NAMALWA (cell line): ENCODE results near the gene RNF213.
"Not testable (repeated sequence)": the region's sequence is repeated elsewhere in the genome, so short reads cannot be mapped to it uniquely, and the experiment has no call there.

Source experiments
- DNase-seq: peaks from one replicate; pipeline ENCODE4 v3.0.0-alpha.2; 2015; ENCODE audit warnings: low spot score

The RNF213 gene

DNA sequence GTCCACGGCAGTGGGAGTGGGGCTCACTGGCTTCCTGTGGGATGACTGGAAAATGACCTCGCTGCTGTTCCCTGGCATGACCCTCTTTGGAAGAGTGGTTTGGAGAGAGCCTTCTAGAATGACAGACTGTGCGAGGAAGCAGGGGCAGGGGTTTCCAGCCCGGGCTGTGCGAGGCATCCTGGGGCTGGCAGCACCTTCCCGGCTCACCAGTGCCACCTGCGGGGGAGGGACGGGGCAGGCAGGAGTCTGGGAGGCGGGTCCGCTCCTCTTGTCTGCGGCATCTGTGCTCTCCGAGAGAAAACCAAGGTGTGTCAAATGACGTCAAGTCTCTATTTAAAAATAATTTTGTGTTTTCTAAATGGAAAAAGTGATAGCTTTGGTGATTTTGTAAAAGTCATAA, 7.8 kb upstream of the RNF213 start:
- DNase-seq = peak; percentile 87

DNA sequence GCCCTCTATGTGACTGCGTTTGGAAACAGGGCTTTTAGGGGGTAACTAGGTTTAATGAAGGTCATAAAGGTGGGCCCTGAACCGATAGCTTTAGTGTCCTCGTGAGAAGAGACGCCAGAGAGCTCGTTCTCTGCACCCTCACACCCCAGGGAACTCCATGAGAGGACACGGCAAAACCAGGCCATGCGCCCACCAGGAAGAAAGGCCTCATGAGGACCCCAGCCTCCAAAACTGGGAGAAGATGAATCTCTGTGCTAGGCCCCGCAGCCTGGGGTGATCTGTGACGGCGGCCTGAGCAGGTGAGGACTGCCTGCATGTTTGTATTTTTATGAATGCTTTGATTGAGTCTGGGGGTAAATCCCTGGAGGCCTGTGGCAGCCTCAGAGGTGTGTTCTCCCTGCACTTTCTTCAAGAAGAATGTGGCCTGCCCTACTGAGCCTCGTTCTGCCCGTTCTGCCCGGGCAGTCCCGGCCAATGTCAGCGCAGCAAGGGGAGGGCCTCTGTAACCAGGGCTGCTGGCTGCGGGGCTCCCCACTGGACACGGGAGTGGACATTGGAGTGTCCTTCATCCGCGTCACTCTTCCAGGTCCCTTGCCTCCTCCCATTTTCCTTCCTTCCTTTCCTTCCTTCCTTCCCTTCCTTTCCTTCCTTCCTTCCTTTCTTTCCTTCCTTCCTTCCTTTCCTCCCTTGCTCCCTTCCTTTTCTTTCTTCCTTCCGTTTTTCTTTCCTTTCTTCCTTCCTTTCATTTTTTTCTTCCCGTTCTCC, 6.8 kb upstream of the RNF213 start:
- no peak for DNase-seq

- peak; percentile 32 for DNase-seq
Measured at GRCh38 chr17:80254396-80255251, 6.0 kb upstream of the RNF213 start.

DNA sequence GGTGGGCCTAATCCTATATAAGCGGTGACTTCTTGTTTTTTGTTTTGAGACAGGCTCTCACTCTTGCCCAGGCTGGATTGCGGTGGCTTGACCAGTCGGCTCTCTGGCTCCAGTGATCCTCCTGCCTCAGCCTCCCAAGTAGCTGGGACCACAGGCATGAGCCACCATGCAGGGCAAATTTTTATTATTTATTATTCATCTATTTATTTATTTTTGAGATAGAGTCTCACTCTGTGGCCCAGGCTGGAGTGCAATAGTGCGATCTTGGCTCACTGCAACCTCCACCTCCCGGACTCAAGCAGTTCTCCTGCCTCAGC, 4.7 kb upstream of the RNF213 start:
- DNase-seq = no peak

- no peak for DNase-seq
Measured at GRCh38 chr17:80257716-80258213, 2.9 kb upstream of the RNF213 start.

DNA sequence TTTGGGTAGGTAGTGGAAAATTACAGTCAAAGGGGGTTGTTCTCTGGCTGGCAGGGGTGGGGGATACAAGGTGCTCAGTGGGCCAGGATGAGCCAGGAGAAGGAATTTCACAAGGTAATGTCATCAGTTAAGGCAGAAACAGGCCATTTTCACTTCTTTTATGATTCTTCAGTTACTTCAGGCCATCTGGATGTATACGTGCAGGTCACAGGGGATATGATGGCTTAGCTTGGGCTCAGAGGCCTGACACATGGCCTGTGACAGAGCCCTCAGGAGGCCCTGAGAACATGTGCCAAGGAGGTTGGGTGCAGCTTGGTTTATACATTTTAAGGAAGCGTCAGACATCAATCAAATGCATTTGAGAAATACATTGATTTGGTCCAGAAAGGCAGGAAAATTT, 2.4 kb upstream of the RNF213 start:
- not testable (repeated sequence) for DNase-seq

DNA sequence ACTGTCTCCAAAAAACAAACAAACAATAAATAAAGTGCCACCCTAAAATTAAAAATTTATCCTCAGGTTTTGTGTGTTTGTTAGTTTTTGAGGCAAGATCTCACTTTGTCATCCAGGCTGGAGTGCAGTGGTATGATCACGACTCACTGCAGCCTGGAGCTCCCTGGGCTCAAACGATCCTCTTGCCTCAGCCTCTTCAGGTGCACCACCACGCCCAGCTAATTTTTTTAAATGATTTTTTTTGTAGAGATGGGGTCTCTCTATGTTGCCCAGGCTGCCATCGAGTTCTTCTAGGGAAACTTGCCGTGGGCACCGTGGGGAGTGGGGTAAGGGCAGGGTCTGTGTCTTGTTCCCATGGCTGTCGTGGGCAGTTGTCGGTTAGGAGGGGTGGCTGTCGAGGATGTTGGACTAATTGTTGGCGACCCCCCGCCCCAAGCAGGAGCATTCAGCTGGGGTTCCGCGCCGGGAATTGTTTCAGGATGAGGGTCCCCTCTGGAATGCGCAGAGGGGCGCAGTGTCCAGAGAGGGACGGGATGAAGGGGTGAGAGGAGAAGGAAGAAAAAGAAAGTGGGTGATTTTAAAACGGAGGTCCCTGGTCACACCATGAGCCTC, 1.1 kb upstream of the RNF213 start:
- DNase-seq = no peak

DNA sequence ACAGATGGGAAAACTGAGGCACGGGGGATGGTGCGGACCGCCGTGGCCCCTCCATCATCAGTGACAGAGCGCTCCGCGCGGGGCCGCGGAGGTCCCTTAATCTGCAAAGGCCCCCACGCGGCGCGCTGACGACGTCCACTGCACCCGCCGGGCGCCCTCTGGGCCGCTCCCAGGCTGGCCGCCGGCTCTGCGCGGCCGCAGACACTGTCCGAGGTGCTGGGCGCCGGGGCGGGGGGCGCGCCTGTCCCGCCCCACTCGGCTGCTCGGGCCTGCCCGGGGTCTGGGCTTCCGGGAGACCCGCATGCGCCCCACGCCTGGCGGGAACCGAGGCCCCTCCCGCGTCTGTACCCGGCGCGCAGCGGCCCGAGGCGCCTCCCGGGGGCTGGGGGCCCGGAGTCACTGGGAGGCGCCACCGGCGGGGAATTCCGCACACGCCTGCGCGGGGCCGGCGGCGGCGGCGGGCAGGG, 550 bp upstream of the RNF213 start:
- DNase-seq = peak; percentile 75

DNA sequence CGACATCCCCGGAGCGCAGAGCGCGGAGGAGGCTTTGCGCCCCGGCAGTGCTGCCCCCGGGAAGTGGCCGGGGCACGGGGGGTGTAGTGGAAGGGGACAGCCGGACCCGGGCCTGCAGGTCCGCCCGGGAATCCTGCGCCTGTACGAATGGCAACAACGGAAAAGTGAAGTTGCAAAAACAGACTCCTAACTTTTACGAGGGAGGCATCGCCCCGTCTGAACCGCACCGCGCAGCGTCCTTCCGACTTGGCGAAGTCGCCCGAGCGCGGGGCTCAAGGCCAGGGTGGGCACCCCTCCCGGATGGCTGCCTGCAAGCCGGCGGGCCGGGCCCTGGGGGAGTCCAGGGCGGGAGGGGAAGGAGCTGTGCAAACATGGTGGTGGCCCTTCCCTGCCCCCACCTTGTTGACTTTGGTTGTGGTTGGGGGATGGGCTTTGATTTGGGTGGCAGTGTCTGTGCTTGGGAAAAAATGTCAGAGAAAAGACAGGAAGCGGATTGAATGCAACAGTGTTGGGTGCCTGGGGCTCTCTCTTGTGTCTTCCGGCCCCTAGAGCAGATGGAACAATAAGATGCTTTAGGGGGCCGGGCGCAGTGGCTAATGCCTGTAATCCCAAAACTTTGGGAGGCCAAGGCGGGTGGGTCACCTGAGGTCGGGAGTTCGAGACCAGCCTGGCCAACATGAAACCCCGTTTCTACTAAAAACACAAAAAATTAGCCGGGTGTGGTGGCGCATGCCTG, 675 bp downstream of the RNF213 start:
- DNase-seq = peak; percentile 64

DNA sequence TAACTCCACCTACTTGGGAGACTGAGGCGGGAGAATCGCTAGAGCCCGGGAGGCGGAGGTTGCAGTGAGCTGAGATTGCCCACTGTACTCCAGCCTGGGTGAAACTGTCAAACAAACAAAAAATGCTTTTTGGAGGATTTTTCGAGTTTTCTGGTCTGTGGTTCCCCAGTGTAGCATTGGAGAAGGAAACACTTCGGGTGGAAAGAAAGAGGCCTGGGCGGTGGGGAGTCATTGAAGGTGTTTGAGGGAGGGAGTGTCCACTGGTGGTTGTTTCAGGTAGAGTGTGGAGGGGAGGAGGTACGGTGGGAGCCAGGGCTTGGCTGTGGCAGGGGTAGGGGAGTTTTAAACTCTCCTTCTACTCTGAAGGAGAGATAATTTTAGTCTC, 1.2 kb downstream of the RNF213 start:
- DNase-seq = no peak

DNA sequence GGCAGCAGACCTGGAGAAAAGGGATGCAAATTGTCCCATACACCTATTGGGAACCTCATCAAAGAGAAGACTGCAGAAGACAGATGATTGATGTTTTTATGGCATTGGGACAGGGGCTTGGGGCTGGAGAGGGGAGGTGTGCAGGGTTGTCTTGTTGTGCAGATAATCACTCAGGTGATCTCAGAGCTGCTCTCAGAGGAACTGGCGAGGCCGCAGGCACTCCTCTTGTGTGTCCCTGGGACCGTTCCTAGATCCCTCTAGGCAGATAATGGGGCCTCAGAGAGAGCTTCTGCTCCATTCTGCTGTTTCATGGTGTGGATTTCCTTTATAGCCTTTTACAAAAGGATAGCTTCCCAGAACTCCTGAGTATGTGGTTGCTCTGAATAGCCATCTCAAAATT, 1.6 kb downstream of the RNF213 start:
- no peak for DNase-seq

DNA sequence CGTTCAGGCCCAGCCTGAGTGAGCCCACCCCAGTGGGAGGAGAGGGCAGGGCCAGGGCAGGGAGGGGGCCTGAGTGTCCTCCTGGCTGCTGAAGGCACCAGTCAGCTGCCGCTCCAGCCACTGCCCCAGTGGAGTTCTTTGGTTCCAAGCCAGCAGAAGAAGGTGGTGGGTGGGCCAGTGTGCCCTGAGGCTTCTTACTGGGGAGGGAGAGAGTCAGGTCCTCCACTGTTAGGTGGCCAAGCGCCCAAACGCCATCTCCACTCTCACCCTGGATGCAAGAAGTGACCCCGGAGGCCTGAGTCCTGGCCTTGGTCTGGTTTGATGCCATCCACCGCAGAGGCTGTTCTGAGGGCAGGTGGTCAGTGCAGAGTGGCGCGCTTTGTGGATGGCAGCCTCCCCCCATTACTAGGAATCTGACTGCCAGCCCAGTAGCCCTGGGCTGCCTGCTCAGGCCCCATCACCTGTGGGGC, 2.2 kb downstream of the RNF213 start:
- DNase-seq = no peak

DNA sequence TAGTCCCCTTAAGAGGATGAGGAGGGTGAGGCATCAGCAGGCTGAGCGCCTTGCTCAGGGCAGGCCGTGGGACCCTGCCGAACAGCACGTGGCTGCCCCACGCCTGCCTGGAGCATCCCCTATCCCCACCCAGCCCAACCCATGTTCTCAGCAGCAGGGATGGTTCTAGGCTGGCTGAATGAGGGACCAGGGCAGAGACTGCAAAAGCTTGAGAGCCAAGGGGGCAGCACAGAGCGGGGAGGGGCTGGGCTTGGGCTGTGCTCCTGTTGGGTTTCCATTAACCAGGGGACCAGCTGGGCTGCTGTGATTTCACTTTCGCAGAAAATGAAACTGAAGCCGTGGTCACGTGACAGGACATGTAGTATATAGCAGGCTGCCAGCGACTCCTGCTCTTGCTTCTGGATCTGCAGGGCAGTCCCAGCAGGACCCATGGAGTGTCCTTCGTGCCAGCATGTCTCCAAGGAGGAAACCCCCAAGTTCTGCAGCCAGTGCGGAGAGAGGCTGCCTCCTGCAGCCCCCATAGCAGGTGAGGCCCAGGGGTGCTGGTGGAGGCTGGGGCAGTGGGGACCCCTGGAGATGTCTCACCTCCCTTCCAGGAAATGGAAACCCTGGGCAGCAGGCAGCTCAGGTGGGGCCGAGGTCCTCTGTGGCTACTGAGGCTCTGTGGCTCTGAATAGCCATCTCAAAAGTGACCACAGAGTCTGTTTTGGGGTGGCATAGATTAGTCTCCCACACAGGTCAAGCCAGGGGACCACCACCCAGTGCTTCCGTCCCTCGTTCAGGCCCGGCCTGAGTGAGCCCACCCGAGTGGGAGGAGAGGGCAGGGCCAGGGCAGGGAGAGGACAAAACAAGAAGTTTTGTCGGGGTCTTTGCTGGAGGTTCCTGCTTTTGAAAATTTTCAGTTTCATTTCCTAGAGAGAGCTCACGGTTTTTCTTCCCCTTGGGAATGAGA, 2.9 kb downstream of the RNF213 start:
- peak; percentile 97 for DNase-seq

GRCh38 chr17:80264205-80265075, 3.8 kb downstream of the RNF213 start:
- DNase-seq = no peak

DNA sequence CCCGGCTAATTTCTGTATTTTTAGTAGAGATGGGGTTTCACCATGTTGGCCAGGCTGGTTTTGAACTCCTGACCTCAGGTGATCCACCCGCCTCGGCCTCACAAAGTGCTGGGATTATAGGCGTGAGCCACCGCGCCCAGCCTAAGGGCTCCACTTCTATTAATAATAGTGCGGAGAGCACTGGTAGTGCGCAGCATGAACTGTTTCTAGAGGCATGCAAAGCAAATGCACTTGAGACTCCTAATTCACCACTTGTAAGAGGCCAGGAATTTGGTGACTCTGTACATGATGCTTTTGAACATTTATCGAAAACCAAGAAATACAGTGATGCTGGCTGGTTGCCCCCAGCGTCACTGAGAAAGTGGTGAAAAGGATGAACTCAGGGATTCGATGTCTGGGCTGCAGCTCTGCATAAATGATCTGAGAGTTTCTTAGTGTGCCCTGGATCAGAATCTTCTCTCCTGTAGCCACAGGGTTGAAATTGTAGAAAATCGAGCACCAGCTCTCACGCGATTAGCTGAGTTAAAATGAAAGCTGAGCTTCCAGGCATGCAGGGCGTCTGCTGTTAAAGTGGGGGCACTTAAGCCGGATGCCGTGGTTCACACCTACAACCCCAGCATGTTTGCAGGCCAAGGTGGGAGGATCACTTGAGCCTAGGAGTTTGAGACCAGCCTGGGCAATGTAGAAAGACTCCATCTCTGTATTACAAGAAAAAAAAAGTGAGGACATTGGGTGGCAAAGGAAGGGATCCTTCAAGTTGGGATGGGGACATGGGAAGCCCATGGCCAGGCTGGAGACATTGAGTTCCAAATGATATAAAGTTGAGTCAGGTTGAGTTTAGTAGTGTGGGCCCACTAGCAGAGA, 4.8 kb downstream of the RNF213 start:
- no peak for DNase-seq

- no peak for DNase-seq
Measured at GRCh38 chr17:80267391-80267790, 6.7 kb downstream of the RNF213 start.

DNA sequence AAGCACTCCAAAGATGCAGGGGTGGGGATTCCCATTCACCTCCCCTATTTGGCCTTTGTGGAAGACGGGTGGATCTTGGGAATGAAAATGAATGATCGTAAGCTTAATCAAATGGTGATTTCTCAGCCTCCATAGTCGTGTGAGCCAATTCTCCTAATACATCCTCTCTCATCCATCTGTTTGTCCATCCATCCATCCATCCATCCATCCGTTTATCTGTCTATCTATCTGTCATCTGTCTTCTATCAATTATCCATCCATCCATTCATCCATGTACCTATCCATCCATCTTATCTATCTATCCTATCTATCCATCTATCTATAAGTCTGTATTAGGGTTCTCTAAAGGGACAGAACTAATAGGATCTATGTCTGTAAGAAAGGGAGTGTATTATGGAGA, 7.8 kb downstream of the RNF213 start:
- DNase-seq = no peak

DNA sequence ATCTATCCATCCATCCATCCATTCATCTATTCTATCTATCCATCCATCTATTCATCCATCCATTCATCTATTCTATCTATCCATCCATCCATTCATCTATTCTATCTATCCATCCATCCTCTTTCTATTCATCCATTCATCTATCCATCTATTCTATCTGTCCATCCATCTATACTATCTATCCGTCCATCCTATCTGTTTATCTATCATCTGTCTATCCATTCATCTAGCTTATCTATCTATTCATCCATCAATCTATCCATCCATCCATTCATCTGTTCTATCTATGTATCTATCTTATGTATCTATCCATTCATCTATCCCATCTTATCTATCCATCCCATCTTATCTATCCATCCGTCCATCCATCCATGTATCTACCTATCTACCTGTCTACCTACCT, 8.8 kb downstream of the RNF213 start:
- DNase-seq = no peak

- no peak for DNase-seq
Measured at GRCh38 chr17:80270104-80270503, 9.5 kb downstream of the RNF213 start.
